ENCODE measurements around the gene FAM3C. TPM values are rescaled to one million over a fixed set of nuclear protein-coding genes. Genes with fewer than 3 reads are reported as not detected.

The FAM3C gene
- total RNA-seq, 2 donors from 2014 or later = 33.6 to 69.3 TPM

GRCh38 chr7:121344497-121344896, 51.6 kb downstream of the FAM3C start:
- 88 to 94% methylated on average over 1 of the region's 1 CpG for WGBS, 2 donors
- ATAC-seq (no peak), DNase-seq (no peak)
- H3K27me3 ChIP-seq = no peaks in the 10 kb centered on the region
- intact Hi-C loops (cut with DNase I) = no loop called here
- TF ChIP-seq CTCF (IDR thresholded peaks at IDR 0.05) (no peak), POLR2A (IDR thresholded peaks at IDR 0.05) (no peak)
- no peaks in the 10 kb centered on the region for H3K36me3 ChIP-seq (replicated peaks in 1 of 2; ENCODE audit: insufficient read depth in 1 of 2, low read depth in 2 of 2)
- H3K27ac ChIP-seq = no peak overlapping the region
- H3K4me3 ChIP-seq = no peak overlapping the region
- H3K4me1 ChIP-seq = no peaks in the 10 kb centered on the region
- H3K9me3 ChIP-seq = no peaks in the 10 kb centered on the region

DNA sequence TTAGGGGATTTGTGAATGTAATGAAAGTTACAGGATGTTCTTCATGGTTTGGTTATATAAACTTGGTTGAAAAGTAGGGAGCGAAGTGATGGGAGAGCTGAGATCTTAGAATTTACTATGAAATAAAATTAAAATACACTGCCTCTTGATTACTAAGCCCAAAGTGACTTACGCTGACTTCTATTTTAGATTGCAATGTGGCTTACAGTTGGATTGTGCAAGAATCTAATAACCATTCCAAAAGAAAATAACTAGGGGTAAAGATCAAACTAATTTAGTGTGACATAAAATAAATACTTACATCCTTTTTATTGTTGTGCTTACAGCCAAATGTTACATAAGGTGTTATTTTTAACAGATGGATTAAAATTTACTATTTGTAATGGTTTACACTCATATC, 52.0 kb downstream of the FAM3C start:
- ATAC-seq (no peak), DNase-seq (no peak)
- no peaks in the 10 kb centered on the region for H3K27me3 ChIP-seq
- intact Hi-C loops (cut with DNase I) = no loop called here
- WGBS, 2 donors = 88 to 89% methylated on average over 2 of the region's 2 CpGs
- no peak for TF ChIP-seq POLR2A (IDR thresholded peaks at IDR 0.05)
- no peak for TF ChIP-seq CTCF (IDR thresholded peaks at IDR 0.05)
- no peak overlapping the region for H3K4me3 ChIP-seq
- no peaks in the 10 kb centered on the region for H3K36me3 ChIP-seq (replicated peaks in 1 of 2; ENCODE audit: insufficient read depth in 1 of 2, low read depth in 2 of 2)
- no peak overlapping the region for H3K27ac ChIP-seq
- no peaks in the 10 kb centered on the region for H3K4me1 ChIP-seq
- H3K9me3 ChIP-seq = no peaks in the 10 kb centered on the region

DNA sequence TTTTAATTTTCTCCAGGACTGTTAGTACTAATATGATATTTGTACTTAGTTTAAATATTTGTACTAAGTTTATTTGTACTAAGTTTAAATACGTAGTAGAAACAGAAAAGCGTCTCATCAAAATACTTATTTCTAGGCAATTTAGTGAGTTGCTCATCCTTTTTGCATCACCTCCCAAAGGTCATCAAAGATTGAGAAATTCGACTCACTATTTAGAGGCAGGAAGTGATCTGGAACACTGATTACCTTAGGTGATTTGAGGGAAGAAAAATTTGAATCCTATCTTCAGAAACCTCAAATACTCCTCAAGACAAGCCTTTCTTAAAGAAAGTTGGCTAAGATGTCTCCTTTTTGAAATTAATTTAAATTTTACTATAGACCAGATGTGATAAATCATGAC, 52.8 kb downstream of the FAM3C start:
- Histone ChIP-seq H3K4me3 (no peak overlapping the region), H3K9me3 (no peaks in the 10 kb centered on the region), H3K4me1 (no peaks in the 10 kb centered on the region), H3K27me3 (no peaks in the 10 kb centered on the region), H3K27ac (no peak overlapping the region), H3K36me3 (replicated peaks in 1 of 2; ENCODE audit: insufficient read depth in 1 of 2, low read depth in 2 of 2) (no peaks in the 10 kb centered on the region)
- intact Hi-C loops (cut with DNase I) = no loop called here
- no peak for TF ChIP-seq POLR2A (IDR thresholded peaks at IDR 0.05)
- TF ChIP-seq CTCF (IDR thresholded peaks at IDR 0.05) = no peak
- ATAC-seq (no peak), DNase-seq (no peak)
- WGBS, 2 donors = 58 to 77% methylated on average over 3 of the region's 3 CpGs

- Histone ChIP-seq H3K36me3 (replicated peaks in 1 of 2; ENCODE audit: insufficient read depth in 1 of 2, low read depth in 2 of 2) (no peaks in the 10 kb centered on the region), H3K9me3 (no peaks in the 10 kb centered on the region), H3K27ac (no peak overlapping the region), H3K4me3 (no peak overlapping the region), H3K4me1 (no peaks in the 10 kb centered on the region), H3K27me3 (no peaks in the 10 kb centered on the region)
- TF ChIP-seq POLR2A (IDR thresholded peaks at IDR 0.05) = no peak
- TF ChIP-seq CTCF (IDR thresholded peaks at IDR 0.05) = no peak
- 89 to 94% methylated on average over 4 of the region's 4 CpGs for WGBS, 2 donors
- ATAC-seq (no peak), DNase-seq (no peak)
- intact Hi-C loops (cut with DNase I) = no loop called here
These were observed 53.5 kb downstream of the FAM3C start for GRCh38 chr7:121342631-121343030.

- H3K4me1 ChIP-seq = no peaks in the 10 kb centered on the region
- no peak overlapping the region for H3K27ac ChIP-seq
- no peaks in the 10 kb centered on the region for H3K9me3 ChIP-seq
- TF ChIP-seq CTCF (IDR thresholded peaks at IDR 0.05) (no peak), POLR2A (IDR thresholded peaks at IDR 0.05) (no peak)
- no peak overlapping the region for H3K4me3 ChIP-seq
- DNase-seq (no peak), ATAC-seq (no peak)
- H3K36me3 ChIP-seq (replicated peaks in 1 of 2; ENCODE audit: insufficient read depth in 1 of 2, low read depth in 2 of 2) = no peaks in the 10 kb centered on the region
- H3K27me3 ChIP-seq = no peaks in the 10 kb centered on the region
- intact Hi-C loops (cut with DNase I) = no loop called here
These were observed 54.2 kb downstream of the FAM3C start for GRCh38 chr7:121341933-121342332.
